ENCODE results near the gene EDEM3. TPM values are rescaled to one million over a fixed set of nuclear protein-coding genes. Genes with fewer than 3 reads are reported as not detected.

The EDEM3 gene
- total and polyA plus RNA-seq, 2 of the 8 experiments (the other 6 are each of a cell fraction or from before 2014, with no cell fraction given): 1.6 to 14.0 TPM

DNA sequence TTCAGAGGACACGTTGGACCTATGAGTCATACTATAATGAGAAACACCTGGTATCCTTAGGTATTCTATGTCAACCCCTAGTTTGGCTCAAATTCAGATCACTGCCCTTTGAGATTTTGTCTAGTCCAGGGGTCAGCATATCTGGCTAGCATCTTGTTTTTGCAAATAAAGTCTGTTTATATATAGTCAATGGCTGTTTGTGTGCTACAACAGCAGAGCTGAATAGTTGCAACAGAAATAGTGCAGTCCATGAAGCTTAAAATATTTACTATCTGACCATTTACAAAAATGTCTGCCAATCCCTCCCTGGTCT lies 48.5 kb upstream of the EDEM3 start:
- H3K4me1 ChIP-seq (replicated peaks in 1 of 4; ENCODE audit: control insufficient read depth in 3 of 4, insufficient read depth in 4 of 4, low read length in 3 of 4): no peaks in the 10 kb centered on the region
- H2BK20ac ChIP-seq (ENCODE audit: low read length): no peak overlapping the region
- H2BK5ac ChIP-seq (ENCODE audit: low read depth, low read length): no peak overlapping the region
- H4K8ac ChIP-seq (ENCODE audit: extremely low read depth, insufficient read depth, low read length): no peak overlapping the region
- no peaks in the 10 kb centered on the region; a peak in 1 of 8 replicates for H3K36me3 ChIP-seq (ENCODE audit: control insufficient read depth in 2 of 4, insufficient read depth in 4 of 4, low read length in 3 of 4)
- H4K91ac ChIP-seq (replicated peaks; ENCODE audit: insufficient read length, low read length): no peak overlapping the region
- H4K20me1 ChIP-seq (replicated peaks in 1 of 2; ENCODE audit: control insufficient read depth in 1 of 2, insufficient read depth in 2 of 2, low read length in 2 of 2): no peaks in the 10 kb centered on the region
- ChIA-PET POLR2A (ENCODE audit: partially characterized antibody) (interaction anchor here (0.7 kb wide), 1 partner anchor 171 kb away, joined by 3 read pairs; no protein-coding TSS in a partner anchor), CTCF (ENCODE audit: partially characterized antibody) (interaction anchor here (0.6 to 1.5 kb wide), 2 partner anchors 175 to 367 kb away, joined by 3 to 5 read pairs; no protein-coding TSS in a partner anchor)
- H3K27me3 ChIP-seq (replicated peaks in 1 of 4; ENCODE audit: control insufficient read depth in 3 of 4, extremely low read depth in 1 of 4, insufficient read depth in 3 of 4, low read length in 3 of 4): no peaks in the 10 kb centered on the region
- 82% methylated on average over 1 of the region's 1 CpG; no CpG with 5 or more reads in 1 of the 2 experiments for WGBS, 2 experiments (ENCODE audit: extremely low coverage in 1 of 2, insufficient coverage in 1 of 2, insufficient read length in 1 of 2, insufficient replicate concordance in 2 of 2, low coverage in 1 of 2, low lambda C conversion rate in 2 of 2, missing lambda C conversion rate in 1 of 2)
- no peak overlapping the region for H3K27ac ChIP-seq (ENCODE audit: low read depth, low read length)
- no peaks in the 10 kb centered on the region for H3K79me2 ChIP-seq (ENCODE audit: control insufficient read depth in 1 of 2, insufficient read depth in 2 of 2, low read length in 2 of 2)
- no peak overlapping the region for H2AFZ ChIP-seq (ENCODE audit: low read length)
- H2BK15ac ChIP-seq (ENCODE audit: low read length): no peak overlapping the region
- H3K56ac ChIP-seq (replicated peaks; ENCODE audit: insufficient read length, low read depth, low read length): no peak overlapping the region
- no peak overlapping the region for H3K4ac ChIP-seq (replicated peaks; ENCODE audit: insufficient read length, low read depth, low read length)
- FAIRE-seq (no peak), DNase-seq (ENCODE audit: low read depth in 1 of 2, low spot score in 2 of 2) (no peak)
- H3K23ac ChIP-seq (ENCODE audit: insufficient read length): no peak overlapping the region
- no peak overlapping the region for H3K14ac ChIP-seq (ENCODE audit: insufficient read length)
- no peaks in the 10 kb centered on the region for H3K79me1 ChIP-seq (ENCODE audit: low read depth, low read length)
- no peak overlapping the region for H3K4me3 ChIP-seq (ENCODE audit: extremely low read depth in 1 of 4, insufficient read depth in 2 of 4, low read depth in 3 of 4, low read length in 4 of 4)
- H3K18ac ChIP-seq (ENCODE audit: extremely low read depth, low read length): no peak overlapping the region
- no peaks in the 10 kb centered on the region for H3K9me3 ChIP-seq (ENCODE audit: insufficient read depth in 2 of 2, low read depth in 1 of 2, low read length in 1 of 2)
- H2AK5ac ChIP-seq (ENCODE audit: low read depth, low read length): no peak overlapping the region
- H3K9ac ChIP-seq (replicated peaks in 1 of 4; ENCODE audit: extremely low read depth in 1 of 4, low read depth in 3 of 4, low read length in 3 of 4): no peak overlapping the region
- H4K5ac ChIP-seq (ENCODE audit: insufficient read length, low read depth, low read length): no peak overlapping the region
- H2BK120ac ChIP-seq (replicated peaks; ENCODE audit: low read depth, low read length): no peak overlapping the region
- H2BK12ac ChIP-seq (ENCODE audit: low read depth, low read length): no peak overlapping the region
- no peaks in the 10 kb centered on the region for H3K23me2 ChIP-seq (ENCODE audit: low read depth, low read length)
- no peak overlapping the region for H3K4me2 ChIP-seq (ENCODE audit: insufficient read depth in 1 of 2, low read depth in 2 of 2, low read length in 2 of 2)
- TF ChIP-seq KDM1A (IDR thresholded peaks at IDR 0.05; ENCODE audit: borderline replicate concordance, low read length) (no peak), GABPA (IDR thresholded peaks at IDR 0.05; ENCODE audit: borderline replicate concordance, insufficient read depth, low read length) (no peak), KDM4A (IDR thresholded peaks at IDR 0.05; ENCODE audit: low read depth, low read length, severe bottlenecking) (no peak), PHF8 (conservative IDR thresholded peaks at IDR 0.05; ENCODE audit: low read depth, low read length) (no peak), NRF1 (IDR thresholded peaks at IDR 0.05; ENCODE audit: low read depth, low read length) (no peak), RAD21 (IDR thresholded peaks at IDR 0.05 in 1 of 2, conservative IDR thresholded peaks at IDR 0.05 in 1 of 2; ENCODE audit: low read depth in 2 of 2, low read length in 2 of 2) (no peak), SRF (IDR thresholded peaks at IDR 0.05; ENCODE audit: low read depth, low read length) (no peak), JUND (IDR thresholded peaks at IDR 0.05; ENCODE audit: low read length) (no peak), CEBPB (IDR thresholded peaks at IDR 0.05; ENCODE audit: low read depth, low read length) (no peak), BRCA1 (IDR thresholded peaks at IDR 0.05; ENCODE audit: low read depth, low read length) (no peak)

Data from H1 (cell line).